ENCODE results near the gene TSPAN9. TPM values are rescaled to one million over a fixed set of nuclear protein-coding genes. Genes with fewer than 3 reads are reported as not detected.

The TSPAN9 gene
- total RNA-seq, 1 donor from 2014 or later = 81.2 TPM

- Histone ChIP-seq H3K27ac (no peak overlapping the region), H3K27me3 (no peaks in the 10 kb centered on the region), H3K4me1 (peaks cover 8% of the 10 kb centered on the region), H3K36me3 (no peaks in the 10 kb centered on the region), H3K9me3 (no peaks in the 10 kb centered on the region), H3K4me3 (no peak overlapping the region)
- no peak for DNase-seq
- ATAC-seq = no peak
- TF ChIP-seq CTCF (IDR thresholded peaks at IDR 0.05) = no peak
- intact Hi-C loops (cut with DNase I) = no loop called here
These were observed 116.0 kb downstream of the TSPAN9 start for GRCh38 chr12:3193131-3193530.

GRCh38 chr12:3193755-3194154 lies 116.6 kb downstream of the TSPAN9 start:
- Histone ChIP-seq H3K27ac (no peak overlapping the region), H3K27me3 (no peaks in the 10 kb centered on the region), H3K4me1 (peaks cover 3% of the 10 kb centered on the region), H3K9me3 (no peaks in the 10 kb centered on the region), H3K36me3 (no peaks in the 10 kb centered on the region), H3K4me3 (no peak overlapping the region)
- ATAC-seq (no peak), DNase-seq (no peak)
- no peak for TF ChIP-seq CTCF (IDR thresholded peaks at IDR 0.05)
- intact Hi-C loops (cut with DNase I) = no loop called here

DNA sequence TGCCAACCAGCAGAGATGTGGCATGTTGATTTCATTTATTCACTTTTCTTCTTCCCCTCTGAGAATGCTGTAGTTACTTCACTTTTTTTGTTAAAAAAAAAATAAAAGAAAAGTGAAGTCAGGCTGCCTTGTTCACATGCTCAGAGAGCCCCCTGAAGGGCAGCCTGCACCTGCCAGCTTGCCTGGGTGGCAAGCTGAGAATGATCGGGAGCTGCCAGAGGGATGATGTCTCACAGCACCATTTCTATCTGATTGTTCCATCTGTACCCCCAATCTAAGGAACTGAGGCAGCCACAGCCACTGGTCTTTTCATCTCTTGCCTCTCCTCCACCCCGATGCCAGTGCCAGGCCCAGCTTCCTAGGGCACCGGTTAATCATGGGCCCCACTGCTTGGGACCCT lies 118.2 kb downstream of the TSPAN9 start:
- TF ChIP-seq CTCF (IDR thresholded peaks at IDR 0.05) = no peak
- Histone ChIP-seq H3K4me3 (no peak overlapping the region), H3K9me3 (no peaks in the 10 kb centered on the region), H3K27ac (no peak overlapping the region), H3K27me3 (peaks cover 10% of the 10 kb centered on the region), H3K36me3 (no peaks in the 10 kb centered on the region), H3K4me1 (peaks cover 10% of the 10 kb centered on the region)
- intact Hi-C loops (cut with DNase I) = no loop called here
- no peak for DNase-seq
- ATAC-seq = no peak

DNA sequence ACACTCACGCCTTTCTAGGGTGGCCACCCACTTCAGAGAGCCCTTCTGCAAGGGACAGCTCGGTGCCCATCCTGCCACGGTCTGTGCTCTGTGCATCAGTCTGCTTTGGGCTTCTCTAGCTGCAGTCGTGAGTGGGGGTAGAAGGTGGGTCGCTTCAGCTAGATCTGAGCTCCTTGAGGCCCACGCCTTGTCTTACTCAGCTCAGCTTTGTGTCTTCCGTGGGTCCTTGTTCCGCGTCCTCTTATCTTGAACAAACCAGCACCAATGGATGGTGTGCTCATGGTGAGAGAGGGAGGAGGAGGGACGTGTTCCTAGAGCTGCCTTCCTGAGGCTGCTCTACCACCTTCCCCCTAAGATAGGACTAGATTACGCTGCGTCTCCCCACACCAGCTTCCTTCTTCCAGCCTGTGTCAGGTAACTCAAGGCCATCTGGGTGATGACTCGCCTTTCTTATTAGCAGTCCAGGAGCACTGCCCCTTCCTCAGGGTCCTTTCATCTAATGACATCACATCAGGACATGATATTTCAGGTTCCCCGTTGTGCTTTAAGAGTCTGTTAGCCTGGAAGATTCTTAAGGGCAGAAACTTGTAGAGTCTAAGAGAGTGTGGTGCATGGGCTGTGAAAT lies 118.8 kb downstream of the TSPAN9 start:
- peaks cover 11% of the 10 kb centered on the region for H3K4me1 ChIP-seq
- TF ChIP-seq CTCF (IDR thresholded peaks at IDR 0.05) = no peak
- H3K4me3 ChIP-seq = no peak overlapping the region
- no peak overlapping the region for H3K27ac ChIP-seq
- intact Hi-C loops (cut with DNase I) = no loop called here
- ATAC-seq = no peak
- H3K36me3 ChIP-seq = no peaks in the 10 kb centered on the region
- H3K27me3 ChIP-seq = peaks cover 14% of the 10 kb centered on the region
- no peak for DNase-seq
- no peaks in the 10 kb centered on the region for H3K9me3 ChIP-seq

GRCh38 chr12:3196488-3196887 lies 119.3 kb downstream of the TSPAN9 start:
- no peaks in the 10 kb centered on the region for H3K9me3 ChIP-seq
- no peak overlapping the region for H3K27ac ChIP-seq
- TF ChIP-seq CTCF (IDR thresholded peaks at IDR 0.05) = no peak
- peaks cover 14% of the 10 kb centered on the region for H3K27me3 ChIP-seq
- H3K36me3 ChIP-seq = no peaks in the 10 kb centered on the region
- intact Hi-C loops (cut with DNase I) = no loop called here
- no peak overlapping the region for H3K4me3 ChIP-seq
- DNase-seq (no peak), ATAC-seq (no peak)
- H3K4me1 ChIP-seq = peaks cover 11% of the 10 kb centered on the region

Data from upper lobe of right lung (tissue), 1 donor.